Right atrium auricular region (tissue), 2 donors: ENCODE measurements around the gene ADGRA1. TPM values are rescaled to one million over a fixed set of nuclear protein-coding genes. Genes with fewer than 3 reads are reported as not detected.

Experiments used
- DNase-seq: peaks from one replicate; pipeline ENCODE4 v3.0.0-alpha.2; 2019; ENCODE audit warnings: low spot score
- H3K27ac ChIP-seq, 2 donors: fragments of 200-600 bp; sonication (generic); 1 replicate in 1 of 2; 2 replicates in 1 of 2; pipeline ENCODE4 v1.5.1; 2016 to 2019
- H3K27me3 ChIP-seq, 2 donors: fragments of 200-600 bp; sonication (generic); one replicate each; pipeline versions ENCODE4 v1.5.1 to v1.6.0; 2017 to 2019
- H3K36me3 ChIP-seq: fragments of 200-600 bp; sonication (generic); one replicate; pipeline ENCODE4 v1.5.1; 2016
- H3K4me1 ChIP-seq, 2 donors: fragments of 200-600 bp; sonication (generic); one replicate each; pipeline versions ENCODE4 v1.5.1 to v1.6.0; 2017 to 2019
- H3K4me3 ChIP-seq, 2 donors: fragments of 200-600 bp; sonication (generic); 1 replicate in 1 of 2; 2 replicates in 1 of 2; pipeline ENCODE4 v1.5.1; 2017 to 2019; ENCODE audit warnings: mild to moderate bottlenecking in 1 of 2, moderate library complexity in 1 of 2
- H3K9me3 ChIP-seq, 2 donors: fragments of 200-600 bp; sonication (generic); one replicate each; pipeline ENCODE4 v1.5.1; 2019
- CTCF ChIP-seq, 2 donors: fragments of 200-600 bp; sonication (generic); IDR thresholded peaks; one replicate each; pipeline ENCODE4 v1.5.1; 2019; ENCODE audit warnings: antibody characterized with exemption in 2 of 2
- total RNA-seq, 2 donors: library from RNA; depleted of rRNA; stranded (reverse); fragments of >200 nt; gene quantifications; one replicate each; pipeline ENCODE4 v1.1.0, GENCODE V29; 2016

Gene ADGRA1
- total RNA-seq, 2 donors from 2014 or later: 0.11 to 0.51 TPM

GRCh38 chr10:133140417-133141143 lies 52.9 kb downstream of the ADGRA1 start:
- no peak overlapping the region for H3K27ac ChIP-seq
- H3K9me3 ChIP-seq: no peaks in the 10 kb centered on the region
- no peaks in the 10 kb centered on the region for H3K4me1 ChIP-seq
- no peak overlapping the region for H3K4me3 ChIP-seq
- DNase-seq: no peak
- no peaks in the 10 kb centered on the region for H3K27me3 ChIP-seq
- H3K36me3 ChIP-seq: no peaks in the 10 kb centered on the region
- no peak for TF ChIP-seq CTCF (IDR thresholded peaks at IDR 0.05)

- Histone ChIP-seq H3K27ac (no peak overlapping the region), H3K36me3 (no peaks in the 10 kb centered on the region), H3K9me3 (no peaks in the 10 kb centered on the region), H3K4me1 (no peaks in the 10 kb centered on the region), H3K4me3 (no peak overlapping the region), H3K27me3 (no peaks in the 10 kb centered on the region)
- no peak for DNase-seq
- no peak for TF ChIP-seq CTCF (IDR thresholded peaks at IDR 0.05)
Observed at GRCh38 chr10:133141144-133141957, 53.6 kb downstream of the ADGRA1 start.

GRCh38 chr10:133141958-133142340 lies 54.2 kb downstream of the ADGRA1 start:
- no peak for TF ChIP-seq CTCF (IDR thresholded peaks at IDR 0.05)
- Histone ChIP-seq H3K9me3 (peaks cover 0 to under 1% of the 10 kb centered on the region in 2 donors), H3K36me3 (no peaks in the 10 kb centered on the region), H3K4me1 (no peaks in the 10 kb centered on the region), H3K27me3 (no peaks in the 10 kb centered on the region), H3K27ac (no peak overlapping the region), H3K4me3 (no peak overlapping the region)
- no peak for DNase-seq

GRCh38 chr10:133142523-133143199 lies 54.9 kb downstream of the ADGRA1 start:
- no peak for TF ChIP-seq CTCF (IDR thresholded peaks at IDR 0.05)
- Histone ChIP-seq H3K36me3 (no peaks in the 10 kb centered on the region), H3K9me3 (peaks cover 0 to 7% of the 10 kb centered on the region in 2 donors), H3K4me3 (no peak overlapping the region), H3K27me3 (no peaks in the 10 kb centered on the region), H3K27ac (no peak overlapping the region), H3K4me1 (no peaks in the 10 kb centered on the region)
- DNase-seq: no peak

GRCh38 chr10:133143200-133143533 lies 55.4 kb downstream of the ADGRA1 start:
- no peak overlapping the region for H3K4me3 ChIP-seq
- H3K9me3 ChIP-seq: peaks cover 0 to 12% of the 10 kb centered on the region in 2 donors
- no peaks in the 10 kb centered on the region for H3K27me3 ChIP-seq
- H3K36me3 ChIP-seq: no peaks in the 10 kb centered on the region
- H3K27ac ChIP-seq: no peak overlapping the region
- TF ChIP-seq CTCF (IDR thresholded peaks at IDR 0.05): no peak
- DNase-seq: no peak
- no peaks in the 10 kb centered on the region for H3K4me1 ChIP-seq
